Measurements from ENCODE around the gene ANKDD1A. TPM values are rescaled to one million over a fixed set of nuclear protein-coding genes. Genes with fewer than 3 reads are reported as not detected.

Gene ANKDD1A
- total and polyA plus RNA-seq, 2 experiments from 2014 or later = 6.7 to 9.3 TPM

DNA sequence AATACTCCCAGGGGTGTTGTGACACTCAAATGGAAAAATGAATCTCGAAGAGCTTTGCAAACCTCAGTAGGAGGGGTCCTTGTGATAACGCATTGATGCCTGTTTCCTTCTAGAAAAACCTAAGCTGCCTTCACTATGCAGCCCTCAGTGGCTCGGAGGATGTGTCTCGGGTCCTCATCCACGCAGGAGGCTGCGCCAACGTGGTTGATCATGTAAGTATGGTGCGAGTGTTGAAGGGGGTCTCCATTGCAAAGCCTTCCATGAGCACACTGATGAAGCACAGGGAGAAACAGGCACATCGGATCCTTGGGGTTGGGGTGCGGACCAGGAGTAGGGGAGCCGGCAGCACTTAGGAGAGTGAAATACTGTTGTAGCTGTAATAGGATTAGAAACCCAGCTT lies 22.3 kb downstream of the ANKDD1A start (continued):
- TF ChIP-seq, protein P1, sequence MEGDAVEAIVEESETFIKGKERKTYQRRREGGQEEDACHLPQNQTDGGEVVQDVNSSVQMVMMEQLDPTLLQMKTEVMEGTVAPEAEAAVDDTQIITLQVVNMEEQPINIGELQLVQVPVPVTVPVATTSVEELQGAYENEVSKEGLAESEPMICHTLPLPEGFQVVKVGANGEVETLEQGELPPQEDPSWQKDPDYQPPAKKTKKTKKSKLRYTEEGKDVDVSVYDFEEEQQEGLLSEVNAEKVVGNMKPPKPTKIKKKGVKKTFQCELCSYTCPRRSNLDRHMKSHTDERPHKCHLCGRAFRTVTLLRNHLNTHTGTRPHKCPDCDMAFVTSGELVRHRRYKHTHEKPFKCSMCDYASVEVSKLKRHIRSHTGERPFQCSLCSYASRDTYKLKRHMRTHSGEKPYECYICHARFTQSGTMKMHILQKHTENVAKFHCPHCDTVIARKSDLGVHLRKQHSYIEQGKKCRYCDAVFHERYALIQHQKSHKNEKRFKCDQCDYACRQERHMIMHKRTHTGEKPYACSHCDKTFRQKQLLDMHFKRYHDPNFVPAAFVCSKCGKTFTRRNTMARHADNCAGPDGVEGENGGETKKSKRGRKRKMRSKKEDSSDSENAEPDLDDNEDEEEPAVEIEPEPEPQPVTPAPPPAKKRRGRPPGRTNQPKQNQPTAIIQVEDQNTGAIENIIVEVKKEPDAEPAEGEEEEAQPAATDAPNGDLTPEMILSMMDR (conservative IDR thresholded peaks at IDR 0.05; ENCODE audit: low read depth in 2 of 2) = no peak
- no peak for TF ChIP-seq EZH2phosphoT487 (IDR thresholded peaks at IDR 0.05; ENCODE audit: unreplicated experiment)

DNA sequence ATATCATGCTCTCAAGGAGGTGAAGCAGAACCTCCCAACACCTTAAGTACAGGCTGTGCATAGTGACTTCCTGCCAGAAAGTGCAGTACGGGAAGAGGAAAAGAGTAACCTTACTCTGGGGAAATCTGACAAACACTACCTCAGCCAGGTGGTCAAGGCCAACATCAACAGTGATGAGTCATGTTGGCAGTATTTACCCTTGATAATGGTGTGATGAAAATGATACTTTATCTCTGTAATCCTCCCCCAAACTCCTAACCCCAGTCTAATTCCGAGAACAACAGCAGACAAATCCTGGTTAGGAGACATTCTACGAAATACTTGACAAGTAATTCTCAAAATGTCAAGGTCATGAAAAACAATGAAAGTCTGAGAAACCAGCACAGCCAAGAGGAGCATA lies 26.5 kb downstream of the ANKDD1A start:
- Histone ChIP-seq H3K4me3 (no peak overlapping the region), H4K20me1 (replicated peaks; ENCODE audit: insufficient read depth) (no peaks in the 10 kb centered on the region; the same call in 1 of the 2 replicates), H2AFZ (no peak overlapping the region), H3K4me2 (no peak overlapping the region), H3K36me3 (ENCODE audit: insufficient read depth) (no peaks in the 10 kb centered on the region), H3K27ac (ENCODE audit: low read depth) (no peak overlapping the region), H3K79me2 (replicated peaks; ENCODE audit: insufficient read depth) (no peaks in the 10 kb centered on the region), H3K9me2 (ENCODE audit: insufficient read depth) (no peaks in the 10 kb centered on the region; the same call in 1 of the 2 replicates), H3K27me3 (ENCODE audit: insufficient read depth) (no peaks in the 10 kb centered on the region), H3F3A (replicated peaks; ENCODE audit: low read depth) (no peaks in the 10 kb centered on the region; the same call in 1 of the 2 replicates), H3K4me1 (ENCODE audit: insufficient read depth) (no peaks in the 10 kb centered on the region)
- DNase-seq (ENCODE audit: low spot score) = no peak
- no peaks in the 10 kb centered on the region for H3K9me3 Mint-ChIP-seq
- no peak overlapping the region for H3K27ac Mint-ChIP-seq
- TF ChIP-seq, protein P2, sequence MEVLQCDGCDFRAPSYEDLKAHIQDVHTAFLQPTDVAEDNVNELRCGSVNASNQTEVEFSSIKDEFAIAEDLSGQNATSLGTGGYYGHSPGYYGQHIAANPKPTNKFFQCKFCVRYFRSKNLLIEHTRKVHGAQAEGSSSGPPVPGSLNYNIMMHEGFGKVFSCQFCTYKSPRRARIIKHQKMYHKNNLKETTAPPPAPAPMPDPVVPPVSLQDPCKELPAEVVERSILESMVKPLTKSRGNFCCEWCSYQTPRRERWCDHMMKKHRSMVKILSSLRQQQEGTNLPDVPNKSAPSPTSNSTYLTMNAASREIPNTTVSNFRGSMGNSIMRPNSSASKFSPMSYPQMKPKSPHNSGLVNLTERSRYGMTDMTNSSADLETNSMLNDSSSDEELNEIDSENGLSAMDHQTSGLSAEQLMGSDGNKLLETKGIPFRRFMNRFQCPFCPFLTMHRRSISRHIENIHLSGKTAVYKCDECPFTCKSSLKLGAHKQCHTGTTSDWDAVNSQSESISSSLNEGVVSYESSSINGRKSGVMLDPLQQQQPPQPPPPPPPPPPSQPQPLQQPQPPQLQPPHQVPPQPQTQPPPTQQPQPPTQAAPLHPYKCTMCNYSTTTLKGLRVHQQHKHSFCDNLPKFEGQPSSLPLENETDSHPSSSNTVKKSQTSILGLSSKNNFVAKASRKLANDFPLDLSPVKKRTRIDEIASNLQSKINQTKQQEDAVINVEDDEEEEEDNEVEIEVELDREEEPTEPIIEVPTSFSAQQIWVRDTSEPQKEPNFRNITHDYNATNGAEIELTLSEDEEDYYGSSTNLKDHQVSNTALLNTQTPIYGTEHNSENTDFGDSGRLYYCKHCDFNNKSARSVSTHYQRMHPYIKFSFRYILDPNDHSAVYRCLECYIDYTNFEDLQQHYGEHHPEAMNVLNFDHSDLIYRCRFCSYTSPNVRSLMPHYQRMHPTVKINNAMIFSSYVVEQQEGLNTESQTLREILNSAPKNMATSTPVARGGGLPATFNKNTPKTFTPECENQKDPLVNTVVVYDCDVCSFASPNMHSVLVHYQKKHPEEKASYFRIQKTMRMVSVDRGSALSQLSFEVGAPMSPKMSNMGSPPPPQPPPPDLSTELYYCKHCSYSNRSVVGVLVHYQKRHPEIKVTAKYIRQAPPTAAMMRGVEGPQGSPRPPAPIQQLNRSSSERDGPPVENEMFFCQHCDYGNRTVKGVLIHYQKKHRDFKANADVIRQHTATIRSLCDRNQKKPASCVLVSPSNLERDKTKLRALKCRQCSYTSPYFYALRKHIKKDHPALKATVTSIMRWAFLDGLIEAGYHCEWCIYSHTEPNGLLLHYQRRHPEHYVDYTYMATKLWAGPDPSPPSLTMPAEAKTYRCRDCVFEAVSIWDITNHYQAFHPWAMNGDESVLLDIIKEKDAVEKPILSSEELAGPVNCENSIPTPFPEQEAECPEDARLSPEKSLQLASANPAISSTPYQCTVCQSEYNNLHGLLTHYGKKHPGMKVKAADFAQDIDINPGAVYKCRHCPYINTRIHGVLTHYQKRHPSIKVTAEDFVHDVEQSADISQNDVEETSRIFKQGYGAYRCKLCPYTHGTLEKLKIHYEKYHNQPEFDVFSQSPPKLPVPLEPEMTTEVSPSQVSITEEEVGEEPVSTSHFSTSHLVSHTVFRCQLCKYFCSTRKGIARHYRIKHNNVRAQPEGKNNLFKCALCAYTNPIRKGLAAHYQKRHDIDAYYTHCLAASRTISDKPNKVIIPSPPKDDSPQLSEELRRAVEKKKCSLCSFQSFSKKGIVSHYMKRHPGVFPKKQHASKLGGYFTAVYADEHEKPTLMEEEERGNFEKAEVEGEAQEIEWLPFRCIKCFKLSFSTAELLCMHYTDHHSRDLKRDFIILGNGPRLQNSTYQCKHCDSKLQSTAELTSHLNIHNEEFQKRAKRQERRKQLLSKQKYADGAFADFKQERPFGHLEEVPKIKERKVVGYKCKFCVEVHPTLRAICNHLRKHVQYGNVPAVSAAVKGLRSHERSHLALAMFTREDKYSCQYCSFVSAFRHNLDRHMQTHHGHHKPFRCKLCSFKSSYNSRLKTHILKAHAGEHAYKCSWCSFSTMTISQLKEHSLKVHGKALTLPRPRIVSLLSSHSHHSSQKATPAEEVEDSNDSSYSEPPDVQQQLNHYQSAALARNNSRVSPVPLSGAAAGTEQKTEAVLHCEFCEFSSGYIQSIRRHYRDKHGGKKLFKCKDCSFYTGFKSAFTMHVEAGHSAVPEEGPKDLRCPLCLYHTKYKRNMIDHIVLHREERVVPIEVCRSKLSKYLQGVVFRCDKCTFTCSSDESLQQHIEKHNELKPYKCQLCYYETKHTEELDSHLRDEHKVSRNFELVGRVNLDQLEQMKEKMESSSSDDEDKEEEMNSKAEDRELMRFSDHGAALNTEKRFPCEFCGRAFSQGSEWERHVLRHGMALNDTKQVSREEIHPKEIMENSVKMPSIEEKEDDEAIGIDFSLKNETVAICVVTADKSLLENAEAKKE (CRISPR knock-in tag; IDR thresholded peaks at IDR 0.05) = no peak
- no peak for TF ChIP-seq JUNB (IDR thresholded peaks at IDR 0.05; ENCODE audit: unreplicated experiment)
- no peak for TF ChIP-seq NANOG (IDR thresholded peaks at IDR 0.05; ENCODE audit: borderline replicate concordance)
- TF ChIP-seq ZNF114 (CRISPR knock-in tag; IDR thresholded peaks at IDR 0.05) = no peak
- H3K4me3 Mint-ChIP-seq = no peak overlapping the region
- peaks cover 6% of the 10 kb centered on the region; the same call in 2 of the 3 replicates for H3K36me3 Mint-ChIP-seq (ENCODE audit: low read depth)
- no peak for ATAC-seq
- H3K4me1 Mint-ChIP-seq = no peaks in the 10 kb centered on the region
- no peaks in the 10 kb centered on the region for H3K27me3 Mint-ChIP-seq (ENCODE audit: insufficient read depth, low read depth, poor library complexity)

Data from GM23338 (cell line).